Posterior cingulate gyrus (tissue), 11 donors: Measurements from ENCODE around the gene FAHD2A.
A peak's percentile ranks its signal among the peaks of the same experiment; 100 is the strongest.
"Not testable (repeated sequence)": the region's sequence is repeated elsewhere in the genome, so short reads cannot be mapped to it uniquely, and the experiment has no call there.

Experiments
- DNase-seq, 10 donors: peaks; one replicate each; pipeline versions ENCODE4 v3.0.0 to v3.0.0-alpha.2; 2020 to 2021; ENCODE audit warnings: mixed read lengths in 3 of 10
- intact Hi-C: fragments of 100-400 bp; cut with DNase I; formaldehyde crosslinking; loops from one replicate; pipeline ENCODE4 v1.15.1; 2023

FAHD2A gene

GRCh38 chr2:95389245-95390119 is 13.0 kb upstream of the FAHD2A start:
- DNase-seq: peak; percentile 36 to 96 (median 72)
- intact Hi-C loops: no loop called here

GRCh38 chr2:95390272-95390880 is 12.1 kb upstream of the FAHD2A start:
- DNase-seq: peak in 3 of 10 donors; percentile 2 to 56 (median 21)
- intact Hi-C loops: no loop called here

- DNase-seq: peak in 3 of 10 donors; percentile 6 to 62 (median 40)
- intact Hi-C loops: no loop called here
Measured at GRCh38 chr2:95390881-95391321, 11.6 kb upstream of the FAHD2A start.

- peak in 3 of 10 donors; percentile 6 to 58 (median 27) for DNase-seq
- intact Hi-C loops: no loop called here
Measured at GRCh38 chr2:95391641-95392310, 10.7 kb upstream of the FAHD2A start.

- intact Hi-C loops: no loop called here
- peak in 1 of 10 donors; percentile 49 for DNase-seq
Measured at GRCh38 chr2:95392320-95392719, 10.2 kb upstream of the FAHD2A start.

- peak in 1 of 10 donors; percentile 11 for DNase-seq
- intact Hi-C loops: no loop called here
Measured at GRCh38 chr2:95392730-95393455, 9.6 kb upstream of the FAHD2A start.

- intact Hi-C loops: no loop called here
- DNase-seq: peak in 1 of 10 donors; percentile 30
Measured at GRCh38 chr2:95393901-95394300, 8.6 kb upstream of the FAHD2A start.

GRCh38 chr2:95399061-95399460 is 3.4 kb upstream of the FAHD2A start:
- DNase-seq: no peak
- intact Hi-C loops: no loop called here

- peak in 2 of 10 donors; percentile 37 to 59 for DNase-seq
- intact Hi-C loops: loop anchor here (5.0 kb wide), 1 partner anchor 54 kb away; no protein-coding TSS in a partner anchor
Measured at GRCh38 chr2:95401480-95401879, 1.0 kb upstream of the FAHD2A start.

GRCh38 chr2:95402004-95402369 is 521 bp upstream of the FAHD2A start:
- intact Hi-C loops: loop anchor here (5.0 kb wide), 1 partner anchor 55 kb away; no protein-coding TSS in a partner anchor
- DNase-seq: peak in 3 of 10 donors; percentile 66 to 85 (median 79)

GRCh38 chr2:95403204-95403721 is 755 bp downstream of the FAHD2A start:
- DNase-seq: peak in 8 of 10 donors; percentile 27 to 92 (median 58)
- intact Hi-C loops: loop anchor here (5.0 kb wide), 1 partner anchor 56 kb away; no protein-coding TSS in a partner anchor

GRCh38 chr2:95403824-95404223 is 1.3 kb downstream of the FAHD2A start:
- DNase-seq: not testable (repeated sequence)
- intact Hi-C loops: loop anchor here (5.0 kb wide), 1 partner anchor 57 kb away; no protein-coding TSS in a partner anchor

GRCh38 chr2:95404676-95405075 is 2.2 kb downstream of the FAHD2A start:
- intact Hi-C loops: loop anchor here (5.0 kb wide), 1 partner anchor 57 kb away; no protein-coding TSS in a partner anchor
- not testable (repeated sequence) for DNase-seq

- DNase-seq: peak in 1 of 10 donors; percentile 76
- intact Hi-C loops: not testable (repeated sequence)
Measured at GRCh38 chr2:95411239-95411638, 8.7 kb downstream of the FAHD2A start.

GRCh38 chr2:95414015-95414594 is 11.6 kb downstream of the FAHD2A start:
- peak; percentile 83 to 98 (median 92) for DNase-seq
- intact Hi-C loops: not testable (repeated sequence)

GRCh38 chr2:95415138-95415537 is 12.6 kb downstream of the FAHD2A start:
- intact Hi-C loops, DNase-seq: not testable (repeated sequence)

- intact Hi-C loops: not testable (repeated sequence)
- DNase-seq: peak in 1 of 10 donors; percentile 50
Measured at GRCh38 chr2:95415561-95415960, 13.1 kb downstream of the FAHD2A start.

GRCh38 chr2:95427196-95427867 is 24.8 kb downstream of the FAHD2A start:
- intact Hi-C loops: not testable (repeated sequence)
- peak in 1 of 10 donors; percentile 72 for DNase-seq
